Measurements from ENCODE around the gene WDR48.

Gene WDR48

GRCh38 chr3:39115870-39116269 is 64.1 kb downstream of the WDR48 start:
- no peak overlapping the region for H3K27ac ChIP-seq
- DNase-seq (ENCODE audit: low read depth, low spot score): no peak

- no peak overlapping the region for H3K27ac ChIP-seq
Observed at GRCh38 chr3:39118079-39118478, 66.3 kb downstream of the WDR48 start.

GRCh38 chr3:39118931-39119660 is 67.3 kb downstream of the WDR48 start:
- no peak for DNase-seq (ENCODE audit: low read depth, low spot score)
- H3K27ac ChIP-seq: no peak overlapping the region

More at GRCh38 chr3:39118079-39118478, 66.3 kb downstream of the WDR48 start:
- no peak for DNase-seq (ENCODE audit: low read depth, low spot score)

- no peak for DNase-seq (ENCODE audit: low read depth, low spot score)
- H3K27ac ChIP-seq: no peak overlapping the region
Observed at GRCh38 chr3:39121621-39122020, 69.8 kb downstream of the WDR48 start.

GRCh38 chr3:39122813-39123212 is 71.0 kb downstream of the WDR48 start:
- DNase-seq (ENCODE audit: low read depth, low spot score): no peak
- no peak overlapping the region for H3K27ac ChIP-seq

- no peak overlapping the region for H3K27ac ChIP-seq
- DNase-seq (ENCODE audit: low read depth, low spot score): no peak
Observed at GRCh38 chr3:39124876-39125840, 73.3 kb downstream of the WDR48 start.

GRCh38 chr3:39125841-39126500 is 74.2 kb downstream of the WDR48 start:
- DNase-seq (ENCODE audit: low read depth, low spot score): no peak
- H3K27ac ChIP-seq: no peak overlapping the region

GRCh38 chr3:39126532-39127071 is 74.8 kb downstream of the WDR48 start:
- H3K27ac ChIP-seq: no peak overlapping the region
- no peak for DNase-seq (ENCODE audit: low read depth, low spot score)

- H3K27ac ChIP-seq: no peak overlapping the region
- no peak for DNase-seq (ENCODE audit: low read depth, low spot score)
Observed at GRCh38 chr3:39127269-39127907, 75.6 kb downstream of the WDR48 start.

- H3K27ac ChIP-seq: no peak overlapping the region
- DNase-seq (ENCODE audit: low read depth, low spot score): no peak
Observed at GRCh38 chr3:39127908-39128304, 76.1 kb downstream of the WDR48 start.

- H3K27ac ChIP-seq: no peak overlapping the region
- no peak for DNase-seq (ENCODE audit: low read depth, low spot score)
Observed at GRCh38 chr3:39128951-39129350, 77.1 kb downstream of the WDR48 start.

GRCh38 chr3:39130026-39130425 is 78.2 kb downstream of the WDR48 start:
- no peak overlapping the region for H3K27ac ChIP-seq

GRCh38 chr3:39130693-39131265 is 79.0 kb downstream of the WDR48 start:
- DNase-seq (ENCODE audit: low read depth, low spot score): no peak
- H3K27ac ChIP-seq: no peak overlapping the region

More at GRCh38 chr3:39130026-39130425, 78.2 kb downstream of the WDR48 start:
- DNase-seq (ENCODE audit: low read depth, low spot score): no peak

- peak overlapping the region; percentile 45 for H3K27ac ChIP-seq
- no peak for DNase-seq (ENCODE audit: low read depth, low spot score)
Observed at GRCh38 chr3:39132096-39133092, 80.6 kb downstream of the WDR48 start.

GRCh38 chr3:39133093-39133490 is 81.3 kb downstream of the WDR48 start:
- no peak for DNase-seq (ENCODE audit: low read depth, low spot score)
- peak overlapping the region; percentile 45 for H3K27ac ChIP-seq

GRCh38 chr3:39133822-39134221 is 82.0 kb downstream of the WDR48 start:
- no peak for DNase-seq (ENCODE audit: low read depth, low spot score)
- H3K27ac ChIP-seq: no peak overlapping the region

- no peak for DNase-seq (ENCODE audit: low read depth, low spot score)
Observed at GRCh38 chr3:39134305-39134704, 82.5 kb downstream of the WDR48 start.

GRCh38 chr3:39135170-39135805 is 83.5 kb downstream of the WDR48 start:
- no peak overlapping the region for H3K27ac ChIP-seq

More at GRCh38 chr3:39134305-39134704, 82.5 kb downstream of the WDR48 start:
- H3K27ac ChIP-seq: no peak overlapping the region

More at GRCh38 chr3:39135170-39135805, 83.5 kb downstream of the WDR48 start:
- DNase-seq (ENCODE audit: low read depth, low spot score): no peak
